CD4-positive, CD25-positive, alpha-beta regulatory T cell (primary cell): Measurements from ENCODE around the gene HFM1. TPM values are rescaled to one million over a fixed set of nuclear protein-coding genes. Genes with fewer than 3 reads are reported as not detected.

Source experiments
- ATAC-seq, 2 donors: fragments of 150-1000 bp; cut with Tn5 transposase; one replicate each; pipeline ENCODE4 v1.10.0; 2021; ENCODE audit warnings: low read depth in 2 of 2, moderate number of reproducible peaks in 2 of 2, moderate library complexity in 1 of 2
- DNase-seq, 3 donors: peaks; one replicate each; pipeline versions ENCODE4 v3.0.0 to v3.0.0-alpha.2; 2012 to 2022; ENCODE audit warnings: mixed read lengths in 1 of 3
- H3K27ac ChIP-seq: one replicate; pipeline ENCODE4 v1.7.0; 2013; ENCODE audit warnings: mild to moderate bottlenecking, low read length; ENCODE audit not compliant: insufficient read depth, poor library complexity, severe bottlenecking
- H3K27me3 ChIP-seq: one replicate; pipeline ENCODE4 v1.7.0; 2013; ENCODE audit warnings: low read length; ENCODE audit not compliant: control insufficient read depth, insufficient read depth
- H3K36me3 ChIP-seq: one replicate; pipeline ENCODE4 v1.7.0; 2013; ENCODE audit warnings: mild to moderate bottlenecking, low read length, moderate library complexity; ENCODE audit not compliant: control insufficient read depth, insufficient read depth
- H3K4me1 ChIP-seq: 2 replicates; pipeline ENCODE4 v1.7.0; 2013; ENCODE audit warnings: mild to moderate bottlenecking, low read length; ENCODE audit not compliant: insufficient read depth, control insufficient read depth, poor library complexity, severe bottlenecking
- H3K4me3 ChIP-seq: one replicate; pipeline ENCODE4 v1.7.0; 2013; ENCODE audit warnings: low read depth, mild to moderate bottlenecking, low read length, moderate library complexity
- H3K9me3 ChIP-seq, 2 experiments: 1 replicate in 1 of 2; 2 replicates in 1 of 2; pipeline ENCODE4 v1.7.0; 2013; ENCODE audit warnings: low read length in 2 of 2, mild to moderate bottlenecking in 1 of 2, moderate library complexity in 1 of 2; ENCODE audit not compliant: control insufficient read depth in 2 of 2
- H3K27ac Mint-ChIP-seq, 3 donors: one replicate each; pipeline ENCODE4 v1.8.0; 2020 to 2022; ENCODE audit warnings: mild to moderate bottlenecking in 3 of 3, mixed read lengths in 3 of 3, moderate library complexity in 2 of 3
- H3K27me3 Mint-ChIP-seq: one replicate; pipeline ENCODE4 v1.8.0; 2022; ENCODE audit warnings: mild to moderate bottlenecking, mixed read lengths
- H3K36me3 Mint-ChIP-seq: one replicate; pipeline ENCODE4 v1.8.0; 2020; ENCODE audit warnings: mixed read lengths
- H3K4me1 Mint-ChIP-seq, 4 donors: one replicate each; pipeline ENCODE4 v1.8.0; 2020 to 2022; ENCODE audit warnings: mixed read lengths in 4 of 4, mild to moderate bottlenecking in 1 of 4
- H3K4me3 Mint-ChIP-seq, 4 donors: one replicate each; pipeline ENCODE4 v1.8.0; 2020 to 2022; ENCODE audit warnings: mild to moderate bottlenecking in 4 of 4, mixed read lengths in 4 of 4, moderate library complexity in 3 of 4
- H3K9me3 Mint-ChIP-seq, 7 donors: one replicate each; pipeline ENCODE4 v1.8.0; 2020 to 2022; ENCODE audit warnings: mixed read lengths in 7 of 7, mild to moderate bottlenecking in 3 of 7, moderate library complexity in 2 of 7
- polyA plus RNA-seq, 4 donors: library from polyadenylated mRNA; unstranded; fragments of 300-500 nt; fragmentation: Illumina TruSeq; gene quantifications; one replicate each; pipeline ENCODE4 v1.2.3, GENCODE V29; 2021
- total RNA-seq: library from RNA; stranded (reverse); gene quantifications from one replicate; pipeline ENCODE4 v1.2.3, GENCODE V29; 2022

Gene HFM1
- total and polyA plus RNA-seq, 5 donors from 2014 or later: not detected

DNA sequence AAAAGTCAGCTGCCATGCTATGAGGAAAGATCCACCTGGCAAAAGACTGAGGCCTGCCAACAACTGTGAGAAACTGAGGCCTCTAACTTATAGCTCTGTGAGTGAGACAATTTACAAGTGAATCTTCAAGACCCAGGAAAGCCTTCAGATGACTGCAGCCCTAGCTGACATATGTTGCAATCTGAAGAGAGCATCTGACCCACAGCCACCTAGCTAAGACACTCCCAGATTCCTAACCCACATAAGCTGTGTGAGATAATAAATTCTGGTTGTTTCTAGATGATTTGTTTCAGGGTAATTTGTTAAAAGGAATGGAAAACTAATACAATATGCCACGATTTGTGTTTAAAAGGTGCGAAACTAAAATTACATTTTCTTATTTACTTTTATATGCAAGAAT lies 55.1 kb downstream of the HFM1 start:
- Histone ChIP-seq H3K9me3 (peaks cover 4 to 7% of the 10 kb centered on the region in 2 experiments), H3K27me3 (peaks cover 7% of the 10 kb centered on the region), H3K4me3 (no peak overlapping the region), H3K36me3 (no peaks in the 10 kb centered on the region), H3K27ac (no peak overlapping the region), H3K4me1 (no peaks in the 10 kb centered on the region)
- peaks cover 0 to 11% (median 6%) of the 10 kb centered on the region in 7 donors for H3K9me3 Mint-ChIP-seq
- no peak overlapping the region for H3K27ac Mint-ChIP-seq
- peaks cover 17% of the 10 kb centered on the region for H3K27me3 Mint-ChIP-seq
- no peak overlapping the region for H3K4me3 Mint-ChIP-seq
- no peaks in the 10 kb centered on the region for H3K4me1 Mint-ChIP-seq
- ATAC-seq: no peak
- DNase-seq: no peak
- no peaks in the 10 kb centered on the region for H3K36me3 Mint-ChIP-seq

DNA sequence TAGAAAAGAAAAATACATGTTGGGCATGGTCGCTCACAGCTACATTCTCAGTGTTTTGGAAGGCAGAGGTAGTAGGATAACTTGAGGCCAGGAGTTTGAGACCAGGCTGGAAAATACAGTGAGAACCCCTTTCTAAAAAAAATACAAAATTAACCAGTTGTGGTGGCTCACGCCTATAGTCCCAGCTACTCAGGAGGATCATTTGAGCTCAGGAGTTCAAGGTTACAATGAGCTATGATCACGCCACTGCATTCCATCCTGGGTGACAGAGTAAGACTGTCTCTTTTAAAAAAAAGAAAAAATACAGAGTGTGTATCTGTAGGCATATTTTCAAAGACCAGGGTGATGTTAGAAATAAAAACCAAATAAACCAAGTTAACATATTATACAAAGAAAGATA lies 57.8 kb downstream of the HFM1 start:
- Histone ChIP-seq H3K4me3 (no peak overlapping the region), H3K9me3 (no peaks in the 10 kb centered on the region), H3K27ac (no peak overlapping the region), H3K4me1 (no peaks in the 10 kb centered on the region), H3K36me3 (no peaks in the 10 kb centered on the region), H3K27me3 (peaks cover 7% of the 10 kb centered on the region)
- DNase-seq (no peak), ATAC-seq (no peak)
- Mint-ChIP-seq H3K36me3 (no peaks in the 10 kb centered on the region), H3K4me3 (no peak overlapping the region), H3K9me3 (peaks cover 0 to 2% (median 0%) of the 10 kb centered on the region in 7 donors), H3K4me1 (no peaks in the 10 kb centered on the region), H3K27me3 (peaks cover 19% of the 10 kb centered on the region), H3K27ac (no peak overlapping the region)

DNA sequence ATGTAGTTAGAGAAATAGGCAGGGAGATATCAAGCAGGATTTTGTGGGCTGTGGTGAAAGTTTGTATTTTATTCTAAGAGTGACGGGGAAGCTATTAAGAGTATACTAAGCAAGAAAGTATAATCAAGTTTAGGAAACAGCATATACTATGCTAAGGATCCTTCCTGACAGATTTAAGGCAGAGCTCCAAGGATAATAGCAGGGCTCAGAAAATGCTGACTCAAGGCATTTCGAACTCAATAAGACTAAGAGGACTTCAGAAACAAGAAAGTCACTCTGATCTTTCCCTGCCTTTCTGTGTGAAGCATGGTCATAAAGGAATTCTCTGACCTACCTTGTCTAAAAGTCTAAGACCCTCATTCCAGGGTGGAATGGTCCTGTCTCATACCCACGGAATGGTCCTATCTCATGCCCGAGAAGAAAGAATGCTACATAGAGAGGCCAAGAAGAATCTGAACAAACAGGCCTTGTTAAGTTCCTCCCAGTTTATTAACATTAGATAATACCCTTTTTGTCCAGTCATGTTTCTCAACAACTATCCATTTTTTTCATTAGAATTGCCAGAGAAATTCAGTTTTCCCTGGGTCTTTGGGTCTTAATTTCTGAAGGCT lies 59.1 kb downstream of the HFM1 start:
- H3K9me3 Mint-ChIP-seq: peaks cover 0 to 2% (median 0%) of the 10 kb centered on the region in 7 donors
- no peaks in the 10 kb centered on the region for H3K4me1 Mint-ChIP-seq
- H3K4me1 ChIP-seq: no peaks in the 10 kb centered on the region
- no peaks in the 10 kb centered on the region for H3K36me3 Mint-ChIP-seq
- H3K9me3 ChIP-seq: no peaks in the 10 kb centered on the region
- DNase-seq (no peak), ATAC-seq (no peak)
- no peaks in the 10 kb centered on the region for H3K36me3 ChIP-seq
- H3K27me3 ChIP-seq: peaks cover 7% of the 10 kb centered on the region
- no peak overlapping the region for H3K4me3 Mint-ChIP-seq
- H3K27ac Mint-ChIP-seq: no peak overlapping the region
- H3K27ac ChIP-seq: no peak overlapping the region
- no peak overlapping the region for H3K4me3 ChIP-seq
- H3K27me3 Mint-ChIP-seq: peaks cover 19% of the 10 kb centered on the region

DNA sequence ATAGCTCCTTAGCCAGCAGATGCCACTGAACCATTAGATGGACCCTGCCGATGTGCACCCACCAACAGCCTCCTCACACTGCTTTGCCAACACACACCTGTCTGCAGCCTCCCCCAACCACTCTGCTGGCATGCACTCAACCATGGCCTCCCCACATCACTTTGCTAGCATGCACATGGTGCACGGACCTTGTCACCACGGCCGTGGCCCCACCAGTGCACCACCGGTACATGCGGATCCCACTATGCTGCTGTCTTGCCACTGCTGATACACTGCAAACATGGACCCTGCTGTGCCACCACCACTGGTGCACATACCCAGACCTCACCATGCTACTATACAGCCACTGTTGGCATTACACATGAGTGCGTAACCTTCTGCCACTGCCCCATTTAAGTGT lies 66.1 kb downstream of the HFM1 start:
- no peaks in the 10 kb centered on the region for H3K36me3 ChIP-seq
- H3K4me3 Mint-ChIP-seq: no peak overlapping the region
- H3K4me1 Mint-ChIP-seq: no peaks in the 10 kb centered on the region
- no peaks in the 10 kb centered on the region for H3K4me1 ChIP-seq
- peaks cover 7% of the 10 kb centered on the region for H3K27me3 Mint-ChIP-seq
- no peak overlapping the region for H3K27ac ChIP-seq
- H3K9me3 Mint-ChIP-seq: peaks cover 0 to 2% (median 0%) of the 10 kb centered on the region in 7 donors
- H3K9me3 ChIP-seq: no peaks in the 10 kb centered on the region
- H3K27ac Mint-ChIP-seq: no peak overlapping the region
- no peaks in the 10 kb centered on the region for H3K27me3 ChIP-seq
- ATAC-seq (no peak), DNase-seq (no peak)
- H3K4me3 ChIP-seq: no peak overlapping the region
- H3K36me3 Mint-ChIP-seq: no peaks in the 10 kb centered on the region

DNA sequence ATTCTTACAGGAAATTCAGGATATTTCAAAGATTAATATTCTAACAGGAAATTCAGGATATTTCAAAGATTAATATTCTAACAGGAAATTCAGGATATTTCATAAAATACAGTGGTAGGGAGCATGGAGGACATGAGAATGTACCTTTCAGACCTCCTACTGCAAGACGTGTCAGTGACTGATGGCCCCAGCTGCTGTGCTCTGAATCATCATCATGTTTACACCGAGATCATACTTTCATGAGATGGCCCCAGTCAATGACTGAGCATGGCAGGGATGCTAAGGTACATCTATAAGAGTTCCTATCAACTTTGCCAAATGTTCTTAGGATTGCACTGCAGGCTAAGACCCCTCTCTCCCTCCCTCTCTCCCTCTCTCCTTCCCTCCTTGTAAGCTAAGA lies 69.0 kb downstream of the HFM1 start:
- Histone ChIP-seq H3K27me3 (no peaks in the 10 kb centered on the region), H3K9me3 (no peaks in the 10 kb centered on the region)
- ATAC-seq: no peak

DNA sequence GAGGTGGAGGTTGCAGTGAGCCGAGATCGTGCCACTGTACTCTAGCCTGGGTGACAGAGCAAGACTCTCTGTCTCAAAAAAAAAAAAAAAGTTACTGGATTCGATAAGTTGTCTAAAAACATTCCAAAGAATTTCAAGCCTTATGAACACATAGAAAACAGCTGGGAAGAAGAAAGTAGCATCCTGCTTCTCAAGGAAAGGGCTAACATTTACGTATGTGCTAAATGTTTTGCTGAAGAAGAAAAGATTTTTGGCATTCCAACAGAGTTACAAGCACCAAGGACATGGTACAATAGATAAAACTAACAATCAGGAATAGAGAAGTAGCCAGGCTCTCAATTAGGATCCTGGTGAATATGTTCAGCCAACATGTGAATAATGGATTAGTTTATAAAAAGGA lies 69.8 kb downstream of the HFM1 start:
- H3K9me3 Mint-ChIP-seq: peaks cover 0 to 10% (median 3%) of the 10 kb centered on the region in 7 donors
- DNase-seq (no peak), ATAC-seq (no peak)
- H3K27ac Mint-ChIP-seq: no peak overlapping the region
- Histone ChIP-seq H3K9me3 (no peaks in the 10 kb centered on the region), H3K4me1 (no peaks in the 10 kb centered on the region), H3K4me3 (no peak overlapping the region), H3K36me3 (no peaks in the 10 kb centered on the region), H3K27me3 (no peaks in the 10 kb centered on the region), H3K27ac (no peak overlapping the region)
- peaks cover 5% of the 10 kb centered on the region for H3K27me3 Mint-ChIP-seq
- H3K4me3 Mint-ChIP-seq: no peak overlapping the region
- H3K36me3 Mint-ChIP-seq: no peaks in the 10 kb centered on the region
- no peaks in the 10 kb centered on the region for H3K4me1 Mint-ChIP-seq

More for the DNA sequence above, 69.0 kb downstream of the HFM1 start:
- H3K4me1 Mint-ChIP-seq: no peaks in the 10 kb centered on the region
- H3K27me3 Mint-ChIP-seq: peaks cover 4% of the 10 kb centered on the region
- no peak overlapping the region for H3K4me3 Mint-ChIP-seq
- Histone ChIP-seq H3K4me1 (no peaks in the 10 kb centered on the region), H3K4me3 (no peak overlapping the region), H3K36me3 (no peaks in the 10 kb centered on the region), H3K27ac (no peak overlapping the region)
- H3K36me3 Mint-ChIP-seq: no peaks in the 10 kb centered on the region
- no peak for DNase-seq
- H3K27ac Mint-ChIP-seq: no peak overlapping the region
- peaks cover 0 to 7% (median 3%) of the 10 kb centered on the region in 7 donors for H3K9me3 Mint-ChIP-seq

DNA sequence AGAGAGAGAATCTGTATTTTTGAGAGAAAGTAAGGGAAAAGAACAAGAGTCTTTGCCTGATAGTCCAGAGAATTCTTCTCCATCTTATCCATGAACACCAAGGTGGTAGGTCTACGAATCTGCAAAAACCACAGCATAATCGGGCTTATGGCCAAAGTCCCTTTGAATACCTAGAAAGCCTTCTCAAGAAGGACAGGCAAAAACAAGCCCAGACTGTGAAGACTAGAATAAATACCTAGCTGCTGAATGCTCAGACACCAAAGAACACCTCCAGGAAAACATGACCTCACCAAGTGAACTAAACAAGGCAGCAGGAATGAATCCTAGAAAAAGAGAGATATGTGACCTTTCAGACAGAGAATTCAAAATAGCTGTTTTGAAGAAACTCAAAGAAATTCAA lies 79.2 kb downstream of the HFM1 start:
- ATAC-seq (no peak), DNase-seq (no peak)
- Histone ChIP-seq H3K27me3 (no peaks in the 10 kb centered on the region), H3K9me3 (no peaks in the 10 kb centered on the region), H3K4me1 (no peaks in the 10 kb centered on the region), H3K27ac (no peak overlapping the region), H3K36me3 (no peaks in the 10 kb centered on the region), H3K4me3 (no peak overlapping the region)
- Mint-ChIP-seq H3K27ac (no peak overlapping the region), H3K27me3 (peaks cover 19% of the 10 kb centered on the region), H3K4me3 (no peak overlapping the region), H3K9me3 (peaks cover 0 to 6% (median 1%) of the 10 kb centered on the region in 7 donors), H3K4me1 (no peaks in the 10 kb centered on the region), H3K36me3 (no peaks in the 10 kb centered on the region)

DNA sequence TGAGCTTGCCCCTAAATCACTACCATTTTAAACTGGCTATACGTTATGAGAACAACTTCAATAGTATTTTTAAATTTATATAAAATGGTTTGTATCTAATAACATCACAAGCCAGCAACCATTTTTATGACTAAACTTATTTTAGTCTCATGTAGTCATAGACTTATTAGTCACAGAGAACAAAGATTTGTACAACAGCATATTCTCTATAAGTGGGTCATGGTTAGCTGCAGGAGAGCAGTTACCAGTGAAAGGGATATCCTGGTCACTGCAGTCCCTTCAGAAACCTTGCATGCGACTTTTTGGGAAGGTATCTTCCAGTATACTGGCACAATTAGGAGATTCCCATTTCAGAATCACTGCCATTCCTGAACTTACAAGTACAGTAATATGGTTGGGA lies 90.0 kb downstream of the HFM1 start:
- H3K36me3 ChIP-seq: no peaks in the 10 kb centered on the region
- H3K27ac Mint-ChIP-seq: no peak overlapping the region
- DNase-seq: no peak
- no peak overlapping the region for H3K4me3 Mint-ChIP-seq
- no peak for ATAC-seq
- no peak overlapping the region for H3K4me3 ChIP-seq
- no peaks in the 10 kb centered on the region for H3K36me3 Mint-ChIP-seq
- peaks cover 0 to 4% (median 0%) of the 10 kb centered on the region in 7 donors for H3K9me3 Mint-ChIP-seq
- H3K27me3 Mint-ChIP-seq: peaks cover 14% of the 10 kb centered on the region
- H3K9me3 ChIP-seq: no peaks in the 10 kb centered on the region
- no peaks in the 10 kb centered on the region for H3K4me1 ChIP-seq
- no peaks in the 10 kb centered on the region for H3K27me3 ChIP-seq
- no peaks in the 10 kb centered on the region for H3K4me1 Mint-ChIP-seq
- H3K27ac ChIP-seq: no peak overlapping the region
